Neural progenitor cell (in vitro differentiated cells): ENCODE results near the gene INSIG1. TPM values are rescaled to one million over a fixed set of nuclear protein-coding genes. Genes with fewer than 3 reads are reported as not detected.

ENCODE experiments used
- DNase-seq: peaks from one replicate; pipeline ENCODE4 v3.0.0-alpha.2; 2016; ENCODE audit warnings: low spot score
- H2AFZ ChIP-seq: fragments of 200-600 bp; sonication (generic); replicated peaks from 2 replicates; pipeline ENCODE4 v1.6.1; 2016; ENCODE audit warnings: antibody characterized with exemption
- H3F3A ChIP-seq: fragments of 200-600 bp; sonication (generic); 2 replicates; pipeline ENCODE4 v1.6.1; 2016; ENCODE audit warnings: antibody characterized with exemption, low read depth
- H3K27ac ChIP-seq: fragments of 200-600 bp; sonication (generic); 2 replicates; pipeline ENCODE4 v1.5.1; 2016; ENCODE audit warnings: mild to moderate bottlenecking
- H3K27me3 ChIP-seq: fragments of 200-600 bp; sonication (generic); 2 replicates; pipeline ENCODE4 v1.6.1; 2016; ENCODE audit warnings: mild to moderate bottlenecking, moderate library complexity
- H3K36me3 ChIP-seq: fragments of 200-600 bp; sonication (generic); 2 replicates; pipeline ENCODE4 v1.5.1; 2016
- H3K4me1 ChIP-seq: fragments of 200-600 bp; sonication (generic); 2 replicates; pipeline ENCODE4 v1.6.1; 2016; ENCODE audit warnings: mixed run types
- H3K4me2 ChIP-seq: fragments of 200-600 bp; sonication (generic); 2 replicates; pipeline ENCODE4 v1.6.1; 2016
- H3K4me3 ChIP-seq: fragments of 200-600 bp; sonication (generic); 2 replicates; pipeline ENCODE4 v1.5.1; 2016
- H3K79me2 ChIP-seq: fragments of 200-600 bp; sonication (generic); 2 replicates; pipeline ENCODE4 v1.6.1; 2016; ENCODE audit warnings: low read depth
- H3K9ac ChIP-seq: fragments of 200-600 bp; sonication (generic); 2 replicates; pipeline ENCODE4 v1.6.1; 2016
- H3K9me3 ChIP-seq: fragments of 200-600 bp; sonication (generic); 2 replicates; pipeline ENCODE4 v1.5.1; 2016; ENCODE audit warnings: low read depth
- H4K20me1 ChIP-seq: fragments of 200-600 bp; sonication (generic); 2 replicates; pipeline ENCODE4 v1.6.1; 2016; ENCODE audit warnings: low read depth
- H3K27ac Mint-ChIP-seq: 3 replicates; pipeline ENCODE4 v1.8.0; 2021; ENCODE audit warnings: mixed read lengths
- H3K27me3 Mint-ChIP-seq: 2 replicates; pipeline ENCODE4 v1.8.0; 2022; ENCODE audit warnings: low read depth, mild to moderate bottlenecking, inconsistent platforms, moderate library complexity, mixed read lengths; ENCODE audit not compliant: insufficient read depth
- H3K36me3 Mint-ChIP-seq: 3 replicates; pipeline ENCODE4 v1.8.0; 2021; ENCODE audit warnings: mixed read lengths
- H3K4me1 Mint-ChIP-seq: 3 replicates; pipeline ENCODE4 v1.8.0; 2021; ENCODE audit warnings: mixed read lengths
- H3K4me3 Mint-ChIP-seq: 3 replicates; pipeline ENCODE4 v1.8.0; 2021; ENCODE audit warnings: mild to moderate bottlenecking, moderate library complexity, mixed read lengths
- H3K9me3 Mint-ChIP-seq: 3 replicates; pipeline ENCODE4 v1.8.0; 2020; ENCODE audit warnings: mixed read lengths
- EZH2 ChIP-seq: fragments of 200-600 bp; sonication (generic); IDR thresholded peaks from 2 replicates; pipeline ENCODE4 v1.6.1; 2017; ENCODE audit warnings: antibody characterized with exemption, mild to moderate bottlenecking, moderate library complexity
- EZH2phosphoT487 ChIP-seq: fragments of 200-600 bp; sonication (generic); IDR thresholded peaks from 2 replicates; pipeline ENCODE4 v1.6.1; 2017; ENCODE audit warnings: antibody characterized with exemption
- total RNA-seq: library from RNA; depleted of rRNA; stranded (reverse); fragments of >200 nt; gene quantifications from 2 replicates; pipeline ENCODE4 v1.2.3, GENCODE V29; 2015; ENCODE audit warnings: low replicate concordance
- TF ChIP-seq, protein P1 (sequence below): fragments of 200-600 bp; sonication (generic); IDR thresholded peaks from 2 replicates; pipeline ENCODE4 v1.5.1; 2017; ENCODE audit warnings: antibody characterized with exemption, mild to moderate bottlenecking

The INSIG1 gene
- total RNA-seq, 1 donor from 2014 or later: 94.3 TPM

GRCh38 chr7:155288055-155288454 is 9.6 kb upstream of the INSIG1 start:
- H3K9me3 Mint-ChIP-seq: peaks cover 21% of the 10 kb centered on the region

GRCh38 chr7:155289107-155289506 is 8.6 kb upstream of the INSIG1 start:
- H3K9me3 Mint-ChIP-seq: peaks cover 24% of the 10 kb centered on the region
- Histone ChIP-seq H3F3A (no peaks in the 10 kb centered on the region), H3K27me3 (no peaks in the 10 kb centered on the region), H4K20me1 (no peaks in the 10 kb centered on the region), H3K9ac (no peak overlapping the region), H3K4me3 (no peak overlapping the region), H3K4me1 (no peaks in the 10 kb centered on the region), H3K9me3 (no peaks in the 10 kb centered on the region), H3K27ac (no peak overlapping the region), H2AFZ (no peak overlapping the region), H3K36me3 (no peaks in the 10 kb centered on the region), H3K79me2 (no peaks in the 10 kb centered on the region), H3K4me2 (no peak overlapping the region)
- H3K27me3 Mint-ChIP-seq: peaks cover 8% of the 10 kb centered on the region
- H3K36me3 Mint-ChIP-seq: peaks cover 4% of the 10 kb centered on the region
- TF ChIP-seq, protein P1, sequence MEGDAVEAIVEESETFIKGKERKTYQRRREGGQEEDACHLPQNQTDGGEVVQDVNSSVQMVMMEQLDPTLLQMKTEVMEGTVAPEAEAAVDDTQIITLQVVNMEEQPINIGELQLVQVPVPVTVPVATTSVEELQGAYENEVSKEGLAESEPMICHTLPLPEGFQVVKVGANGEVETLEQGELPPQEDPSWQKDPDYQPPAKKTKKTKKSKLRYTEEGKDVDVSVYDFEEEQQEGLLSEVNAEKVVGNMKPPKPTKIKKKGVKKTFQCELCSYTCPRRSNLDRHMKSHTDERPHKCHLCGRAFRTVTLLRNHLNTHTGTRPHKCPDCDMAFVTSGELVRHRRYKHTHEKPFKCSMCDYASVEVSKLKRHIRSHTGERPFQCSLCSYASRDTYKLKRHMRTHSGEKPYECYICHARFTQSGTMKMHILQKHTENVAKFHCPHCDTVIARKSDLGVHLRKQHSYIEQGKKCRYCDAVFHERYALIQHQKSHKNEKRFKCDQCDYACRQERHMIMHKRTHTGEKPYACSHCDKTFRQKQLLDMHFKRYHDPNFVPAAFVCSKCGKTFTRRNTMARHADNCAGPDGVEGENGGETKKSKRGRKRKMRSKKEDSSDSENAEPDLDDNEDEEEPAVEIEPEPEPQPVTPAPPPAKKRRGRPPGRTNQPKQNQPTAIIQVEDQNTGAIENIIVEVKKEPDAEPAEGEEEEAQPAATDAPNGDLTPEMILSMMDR: no peak
- TF ChIP-seq EZH2 (no peak), EZH2phosphoT487 (no peak)
- H3K4me1 Mint-ChIP-seq: peaks cover 8% of the 10 kb centered on the region
- peak; percentile 20 for DNase-seq
- peak overlapping the region; percentile 47 for H3K4me3 Mint-ChIP-seq
- peak overlapping the region; percentile 65 for H3K27ac Mint-ChIP-seq

More at GRCh38 chr7:155288055-155288454, 9.6 kb upstream of the INSIG1 start:
- no peak for DNase-seq
- Mint-ChIP-seq H3K27me3 (peaks cover 8% of the 10 kb centered on the region), H3K27ac (peak overlapping the region; percentile 35), H3K36me3 (peaks cover 4% of the 10 kb centered on the region), H3K4me1 (peaks cover 13% of the 10 kb centered on the region), H3K4me3 (no peak overlapping the region)
- no peaks in the 10 kb centered on the region for H3K9me3 ChIP-seq
- no peaks in the 10 kb centered on the region for H3F3A ChIP-seq
- H3K79me2 ChIP-seq: no peaks in the 10 kb centered on the region
- H3K9ac ChIP-seq: no peak overlapping the region
- H2AFZ ChIP-seq: no peak overlapping the region
- H3K27me3 ChIP-seq: no peaks in the 10 kb centered on the region
- TF ChIP-seq EZH2phosphoT487 (no peak), EZH2 (no peak)
- TF ChIP-seq, protein P1: no peak
- H3K4me2 ChIP-seq: no peak overlapping the region
- no peaks in the 10 kb centered on the region for H4K20me1 ChIP-seq
- no peaks in the 10 kb centered on the region for H3K4me1 ChIP-seq
- H3K4me3 ChIP-seq: no peak overlapping the region
- no peak overlapping the region for H3K27ac ChIP-seq
- no peaks in the 10 kb centered on the region for H3K36me3 ChIP-seq

DNA sequence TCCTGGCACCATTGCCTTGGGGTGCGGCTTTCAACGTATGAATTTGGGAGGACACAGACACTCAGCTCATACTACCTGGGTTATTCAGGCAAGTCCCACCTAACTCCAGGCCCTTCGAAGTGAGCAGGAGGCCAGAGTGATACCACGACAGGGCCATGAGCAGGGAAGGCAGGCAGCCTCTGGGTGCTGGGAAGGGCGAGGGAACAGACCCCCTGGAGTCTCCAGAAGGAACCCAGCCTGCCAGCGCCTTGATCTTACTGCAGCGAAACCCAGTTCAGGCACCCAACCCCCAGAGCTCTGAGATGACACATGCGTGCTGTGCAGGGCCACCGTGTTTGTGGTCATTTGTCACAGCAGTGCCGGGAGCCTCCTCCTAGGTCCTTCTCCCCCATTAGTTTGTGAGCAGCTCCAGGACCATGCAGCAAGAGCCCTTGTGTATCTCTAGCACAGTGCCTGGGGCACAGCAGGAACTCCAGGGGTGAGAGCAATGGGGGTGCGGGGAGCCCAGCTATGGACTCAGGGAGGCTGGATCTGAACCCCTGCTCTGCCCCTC is 7.7 kb upstream of the INSIG1 start:
- Histone ChIP-seq H3F3A (no peaks in the 10 kb centered on the region), H3K36me3 (no peaks in the 10 kb centered on the region), H3K27ac (no peak overlapping the region), H3K4me1 (no peaks in the 10 kb centered on the region), H3K4me2 (no peak overlapping the region), H3K79me2 (no peaks in the 10 kb centered on the region), H3K27me3 (no peaks in the 10 kb centered on the region), H4K20me1 (no peaks in the 10 kb centered on the region), H3K9ac (no peak overlapping the region), H2AFZ (no peak overlapping the region), H3K4me3 (no peak overlapping the region), H3K9me3 (no peaks in the 10 kb centered on the region)
- H3K9me3 Mint-ChIP-seq: peaks cover 26% of the 10 kb centered on the region
- DNase-seq: no peak
- H3K36me3 Mint-ChIP-seq: peaks cover 7% of the 10 kb centered on the region
- peak overlapping the region; percentile 16 for H3K4me3 Mint-ChIP-seq
- TF ChIP-seq, protein P1: no peak
- TF ChIP-seq EZH2phosphoT487: no peak
- no peak for TF ChIP-seq EZH2
- peaks cover 10% of the 10 kb centered on the region for H3K4me1 Mint-ChIP-seq
- no peak overlapping the region for H3K27ac Mint-ChIP-seq
- H3K27me3 Mint-ChIP-seq: peaks cover 9% of the 10 kb centered on the region
